HG03196 (cell line): ENCODE data around the gene NMUR2.

Source experiments
- ATAC-seq: cut with Tn5 transposase; IDR thresholded peaks from one replicate; pipeline ENCODE4 v1.9.1; 2021; ENCODE audit not compliant: unreplicated experiment

NMUR2 gene, protein sequence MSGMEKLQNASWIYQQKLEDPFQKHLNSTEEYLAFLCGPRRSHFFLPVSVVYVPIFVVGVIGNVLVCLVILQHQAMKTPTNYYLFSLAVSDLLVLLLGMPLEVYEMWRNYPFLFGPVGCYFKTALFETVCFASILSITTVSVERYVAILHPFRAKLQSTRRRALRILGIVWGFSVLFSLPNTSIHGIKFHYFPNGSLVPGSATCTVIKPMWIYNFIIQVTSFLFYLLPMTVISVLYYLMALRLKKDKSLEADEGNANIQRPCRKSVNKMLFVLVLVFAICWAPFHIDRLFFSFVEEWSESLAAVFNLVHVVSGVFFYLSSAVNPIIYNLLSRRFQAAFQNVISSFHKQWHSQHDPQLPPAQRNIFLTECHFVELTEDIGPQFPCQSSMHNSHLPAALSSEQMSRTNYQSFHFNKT

DNA sequence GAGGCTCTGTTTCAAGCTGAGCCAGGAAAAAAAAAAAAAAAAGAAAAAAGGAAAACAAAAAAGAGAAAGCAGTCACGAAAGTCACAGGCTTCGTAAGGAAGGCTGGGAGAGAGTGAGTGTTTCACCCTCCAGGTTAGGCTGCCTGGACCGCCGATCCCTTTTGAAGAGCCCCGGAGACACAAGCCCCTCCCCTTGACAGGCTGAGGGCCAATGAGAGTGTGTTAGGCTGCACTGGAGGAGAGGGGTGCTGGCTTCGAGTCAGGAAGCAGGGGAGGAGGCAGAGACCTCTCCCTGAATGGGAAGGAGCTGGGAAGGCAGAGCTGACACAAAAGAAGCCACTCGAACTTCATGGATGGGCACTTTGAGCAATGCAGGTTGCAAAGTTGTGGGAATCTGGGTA, at the start of gene NMUR2:
NMUR2 (minus strand) TSS at position 135 of the 400 bp plus-strand sequence. CDS start 166 bp downstream, outside the sequence.
- no peak for ATAC-seq

DNA sequence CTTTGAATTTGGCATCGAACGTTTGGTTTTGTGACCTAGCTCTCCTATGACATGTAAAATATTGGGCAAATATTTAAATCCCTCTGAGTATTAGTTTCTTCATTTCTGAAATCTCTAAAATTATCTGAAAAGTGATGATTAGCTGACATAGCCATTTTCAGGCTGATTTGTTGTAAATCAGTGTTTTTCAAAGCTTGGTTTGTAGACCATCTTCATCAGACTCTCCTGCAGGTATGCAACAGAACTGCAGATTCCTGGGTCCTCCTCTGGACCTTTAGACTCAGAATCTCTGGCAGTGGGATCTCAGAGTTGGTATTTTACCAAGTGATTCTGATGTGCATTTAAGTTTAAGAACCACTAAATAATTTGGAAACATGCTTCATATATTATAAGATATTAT, 38.9 kb upstream of the NMUR2 start:
- no peak for ATAC-seq

- ATAC-seq = no peak
Measured at GRCh38 chr5:152439791-152440190, 34.7 kb upstream of the NMUR2 start.

DNA sequence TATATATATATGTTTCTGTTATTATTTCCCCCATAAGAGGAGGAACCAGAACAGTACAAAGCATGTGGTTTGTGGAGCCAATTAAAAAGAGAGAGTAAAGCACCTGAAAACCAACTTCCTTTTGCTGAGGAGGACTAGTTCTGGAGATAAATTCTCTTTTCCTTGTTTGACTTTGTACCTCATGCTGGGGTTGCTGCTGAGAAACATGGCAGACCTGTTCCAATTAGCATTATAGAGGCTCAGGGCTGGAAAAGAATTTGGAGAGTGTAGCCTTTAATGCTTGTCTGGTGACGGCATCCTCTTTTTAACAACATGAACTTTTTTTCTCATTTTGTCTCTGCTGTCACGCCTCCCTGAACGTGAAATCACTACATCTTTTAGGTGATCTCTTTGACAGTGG, 32.8 kb upstream of the NMUR2 start:
- ATAC-seq = no peak

DNA sequence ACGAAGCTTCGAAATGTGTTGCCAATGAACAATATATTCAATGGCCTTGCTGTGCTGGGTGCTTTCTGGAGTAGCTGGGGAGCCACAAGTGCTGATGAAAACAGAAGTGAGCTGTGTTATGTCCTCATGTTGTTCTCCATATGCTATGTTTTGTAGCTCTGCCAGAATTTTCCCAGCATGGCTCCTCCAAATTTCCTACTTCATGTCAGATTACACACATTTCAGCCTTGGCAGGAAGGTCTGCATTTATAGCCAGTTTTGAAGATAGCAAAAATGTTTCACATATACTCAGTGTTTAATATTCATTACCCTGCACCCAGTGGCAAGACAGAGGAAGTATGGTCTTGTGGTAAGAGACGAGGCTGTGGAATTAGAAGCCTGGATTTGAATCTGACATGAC, 22.6 kb upstream of the NMUR2 start:
- ATAC-seq = no peak

- ATAC-seq = no peak
Measured at GRCh38 chr5:152425083-152425482, 20.0 kb upstream of the NMUR2 start.

DNA sequence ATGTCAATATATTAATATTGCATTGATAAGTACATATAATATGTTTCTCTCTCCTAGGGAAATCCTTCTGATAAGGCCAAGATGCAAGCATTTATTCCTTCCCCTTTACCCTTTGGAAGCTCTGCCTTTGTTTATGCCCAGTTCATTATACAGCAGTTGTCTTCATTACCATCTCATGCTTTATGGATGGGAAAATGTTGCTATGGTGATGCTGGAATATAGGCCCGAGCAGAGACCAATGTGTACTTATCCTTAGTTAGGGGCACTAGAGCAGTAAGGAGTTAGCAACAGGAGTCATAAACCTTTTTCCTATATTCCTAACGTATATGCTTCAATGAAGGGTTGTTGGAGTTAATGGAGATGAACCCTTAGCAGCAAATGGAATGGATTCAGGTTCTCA, 19.4 kb upstream of the NMUR2 start:
- ATAC-seq = no peak

DNA sequence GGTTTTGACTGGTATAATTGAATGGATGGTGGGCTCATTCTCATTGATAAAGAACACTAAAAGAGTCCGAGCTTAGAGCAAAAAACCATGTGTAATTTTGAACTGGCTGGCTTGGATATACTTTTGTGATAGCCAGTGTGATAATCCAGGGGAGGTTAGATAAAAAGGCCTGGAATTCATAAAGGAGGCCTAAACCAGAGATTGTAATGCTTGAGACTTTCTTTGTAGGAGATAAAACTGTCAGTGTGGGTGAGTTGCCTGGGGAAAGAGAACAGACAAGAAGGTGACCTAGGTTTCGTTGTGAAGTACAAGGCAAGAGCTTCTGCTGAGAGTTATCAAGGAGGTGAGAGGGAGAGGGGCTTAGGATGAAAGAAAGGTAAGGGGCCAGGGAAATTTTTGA, 17.0 kb upstream of the NMUR2 start:
- ATAC-seq = no peak

- ATAC-seq = no peak
Measured at GRCh38 chr5:152412129-152412528, 7.0 kb upstream of the NMUR2 start.

DNA sequence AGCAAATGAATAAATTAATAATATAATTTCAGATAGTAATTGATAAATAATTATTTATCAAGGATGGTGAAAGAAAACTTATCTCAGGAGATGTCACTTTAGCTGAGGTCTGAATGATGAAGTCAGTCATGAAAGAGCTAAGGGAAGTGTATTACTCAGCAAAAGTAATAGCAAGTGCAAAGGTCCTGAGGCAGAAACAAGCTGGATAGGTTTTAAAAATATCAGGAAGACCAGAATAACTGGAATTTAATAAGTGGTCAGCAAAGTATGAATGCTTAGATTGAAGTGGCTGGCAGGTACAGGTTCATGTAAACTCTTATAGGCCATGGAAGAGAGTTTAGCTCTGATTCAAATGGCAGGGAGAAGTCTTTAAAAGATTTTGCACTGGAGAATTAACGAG, 1.0 kb upstream of the NMUR2 start:
- no peak for ATAC-seq

- ATAC-seq = no peak
Measured at GRCh38 chr5:152404494-152404893, 585 bp downstream of the NMUR2 start.

DNA sequence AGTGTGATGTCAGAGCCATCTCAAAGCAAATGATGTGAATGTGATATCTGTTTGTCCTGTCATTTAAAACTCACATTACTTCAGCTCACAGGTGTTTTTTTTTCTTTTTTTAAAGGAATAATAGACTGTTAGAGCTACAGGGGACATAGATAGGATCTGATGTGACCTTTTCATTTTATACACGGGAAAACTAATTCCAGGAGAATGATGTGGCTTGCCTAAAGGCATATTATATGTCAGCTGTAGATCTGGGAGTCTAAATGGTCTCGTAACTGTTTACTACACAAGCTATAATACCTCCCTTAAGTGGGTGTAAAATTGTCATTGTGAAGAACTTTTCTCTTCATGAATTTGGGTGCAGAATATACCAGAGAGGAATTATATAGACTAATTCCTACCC, 2.0 kb downstream of the NMUR2 start:
- no peak for ATAC-seq

DNA sequence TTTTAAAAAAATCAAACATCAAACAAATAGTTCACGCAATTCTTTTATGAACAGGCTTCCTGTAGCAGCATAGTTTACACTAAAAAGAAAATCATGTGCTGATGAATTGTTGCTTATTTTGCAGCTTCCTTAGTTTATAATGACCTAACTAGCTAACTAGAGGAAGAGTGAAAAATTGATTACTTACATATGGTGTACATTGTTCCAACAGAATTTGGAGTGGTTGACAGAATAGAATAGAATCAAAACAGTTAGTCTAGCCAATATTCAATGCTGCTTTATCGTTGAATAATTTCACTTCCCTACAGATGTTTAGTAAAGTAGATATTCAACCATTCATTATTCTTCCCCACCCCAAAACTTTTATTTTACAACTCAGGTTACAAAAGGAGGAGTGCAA, 4.2 kb downstream of the NMUR2 start:
- ATAC-seq = no peak

DNA sequence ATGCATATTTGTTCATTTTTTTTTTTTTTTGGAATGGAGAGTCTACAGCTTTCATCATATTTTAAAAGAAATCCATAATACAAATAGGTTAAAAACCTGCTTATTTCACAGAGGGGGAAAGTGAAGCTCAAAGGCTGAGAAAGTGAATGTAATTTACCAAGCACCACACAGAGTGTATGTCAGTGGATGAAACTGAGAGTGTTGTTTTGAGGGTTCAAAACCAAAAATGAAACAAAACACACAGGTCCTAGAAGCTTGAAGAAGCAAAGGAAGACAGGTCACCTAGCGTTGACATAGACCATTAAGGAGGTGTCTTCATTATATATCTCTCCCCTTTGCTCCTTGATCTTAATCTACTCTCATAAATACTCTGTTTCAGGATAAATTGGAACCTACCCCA, 7.5 kb downstream of the NMUR2 start:
- ATAC-seq = peak; percentile 83

GRCh38 chr5:152393441-152393840, 11.6 kb downstream of the NMUR2 start:
- ATAC-seq = no peak

- ATAC-seq = no peak
Measured at GRCh38 chr5:152389208-152389849, 15.8 kb downstream of the NMUR2 start.

- ATAC-seq = no peak
Measured at GRCh38 chr5:152388610-152389009, 16.5 kb downstream of the NMUR2 start.

- no peak for ATAC-seq
Measured at GRCh38 chr5:152380415-152381123, 24.5 kb downstream of the NMUR2 start.

DNA sequence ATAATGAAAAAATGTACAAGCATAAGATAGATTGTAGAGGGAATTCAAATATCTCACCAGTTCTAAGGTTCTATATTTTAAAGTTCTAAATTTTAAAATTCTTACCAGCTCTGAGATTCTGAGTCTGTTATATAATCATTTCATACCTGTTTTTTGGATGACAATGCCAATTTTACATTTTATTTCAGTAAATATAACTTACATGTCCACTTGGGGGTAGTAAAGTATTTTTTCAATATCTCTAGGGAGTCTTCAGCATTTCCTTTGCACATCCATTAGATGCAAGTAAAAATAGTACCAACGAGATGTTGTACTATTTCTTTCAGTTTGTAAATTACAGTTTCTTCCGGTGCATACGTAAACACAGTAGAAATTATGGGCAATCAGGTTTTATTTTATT, 25.7 kb downstream of the NMUR2 start:
- no peak for ATAC-seq

DNA sequence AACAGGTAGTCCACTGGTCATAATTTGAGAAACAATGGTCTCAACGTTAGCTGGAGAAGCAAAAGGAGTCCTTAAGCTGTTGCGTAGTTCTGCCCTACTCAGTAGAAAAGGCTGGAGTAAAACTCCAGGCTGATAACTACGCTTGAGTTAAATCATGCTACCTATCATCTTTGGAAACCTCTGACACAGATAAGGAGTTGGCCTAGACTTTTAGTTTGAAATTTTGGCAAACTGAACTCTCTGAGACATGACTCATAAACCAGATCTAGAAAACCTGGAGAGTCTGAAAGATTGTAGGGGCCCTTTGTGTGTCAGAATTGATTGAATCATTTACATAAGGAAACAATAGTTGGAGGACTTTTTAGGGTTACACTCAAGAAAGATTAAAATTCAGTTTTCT, 26.3 kb downstream of the NMUR2 start:
- ATAC-seq = no peak

GRCh38 chr5:152376886-152377285, 28.2 kb downstream of the NMUR2 start:
- no peak for ATAC-seq

DNA sequence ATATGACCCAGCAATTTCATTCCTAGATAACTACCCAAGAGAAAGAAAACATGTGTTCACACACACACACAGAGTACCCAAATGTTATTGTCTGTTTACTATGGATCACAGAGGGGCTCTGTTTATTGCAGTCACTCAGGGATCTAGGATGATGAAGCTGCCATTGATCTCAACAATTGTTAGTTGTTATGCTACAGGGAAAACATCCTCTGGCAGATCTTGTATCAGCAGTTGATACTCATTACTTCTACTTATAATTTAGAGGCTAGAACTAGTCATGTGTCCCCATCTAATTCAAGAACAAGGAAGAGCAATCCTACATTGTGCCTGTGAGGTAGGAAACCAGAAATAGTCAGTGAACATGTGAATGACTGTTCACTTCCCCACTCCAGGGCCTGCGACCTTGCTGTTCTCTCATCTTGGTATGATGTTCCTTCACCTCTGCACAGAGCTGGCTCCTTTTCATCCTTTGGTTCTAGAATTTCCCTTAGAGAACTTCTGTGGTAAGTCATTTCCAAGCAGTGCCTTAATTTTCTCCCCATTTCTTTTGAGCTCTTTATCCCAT, 30.3 kb downstream of the NMUR2 start:
- ATAC-seq = no peak
